Nucleus accumbens (tissue), 56 donors: Measurements from ENCODE around the gene KIF12.
"Not testable (repeated sequence)": the region's sequence is repeated elsewhere in the genome, so short reads cannot be mapped to it uniquely, and the experiment has no call there.

Experiments used
- DNase-seq, 56 donors: peaks; one replicate each; lab custom pipeline; 2025; lab: John Stamatoyannopoulos, UW

KIF12 gene

GRCh38 chr9:114087721-114088120 lies 11.4 kb downstream of the KIF12 start:
- DNase-seq, result no peak

GRCh38 chr9:114086607-114087006 lies 12.5 kb downstream of the KIF12 start:
- no peak for DNase-seq

- no peak for DNase-seq
Measured at GRCh38 chr9:114086009-114086408, 13.1 kb downstream of the KIF12 start.

GRCh38 chr9:114085387-114085789 lies 13.7 kb downstream of the KIF12 start:
- DNase-seq, result no peak

GRCh38 chr9:114084282-114085073 lies 14.6 kb downstream of the KIF12 start:
- no peak for DNase-seq

- no peak for DNase-seq
Measured at GRCh38 chr9:114083666-114084065, 15.4 kb downstream of the KIF12 start.

- DNase-seq, result not testable (repeated sequence)
Measured at GRCh38 chr9:114082763-114083412, 16.2 kb downstream of the KIF12 start.

- DNase-seq, result peak in 52 of 56 donors; percentile 22 to 94 (median 68)
Measured at GRCh38 chr9:114082017-114082762, 16.9 kb downstream of the KIF12 start.

GRCh38 chr9:114081441-114082016 lies 17.6 kb downstream of the KIF12 start:
- no peak for DNase-seq

GRCh38 chr9:114080773-114081440 lies 18.2 kb downstream of the KIF12 start:
- DNase-seq, result no peak

GRCh38 chr9:114080195-114080772 lies 18.8 kb downstream of the KIF12 start:
- no peak for DNase-seq

- no peak for DNase-seq
Measured at GRCh38 chr9:114078781-114079156, 20.3 kb downstream of the KIF12 start.

GRCh38 chr9:114078021-114078780 lies 20.9 kb downstream of the KIF12 start, which contains the start of gene AMBP:
Gene AMBP (minus strand): TSS chr9:114078300. CDS start chr9:114078209, 91 bp downstream.
- no peak for DNase-seq

GRCh38 chr9:114077162-114077837 lies 21.8 kb downstream of the KIF12 start:
- DNase-seq, result no peak

- no peak for DNase-seq
Measured at GRCh38 chr9:114076237-114077161, 22.6 kb downstream of the KIF12 start.

GRCh38 chr9:114075602-114076001 lies 23.5 kb downstream of the KIF12 start:
- no peak for DNase-seq
